ENCODE data around the gene GALNT9. TPM values are rescaled to one million over a fixed set of nuclear protein-coding genes. Genes with fewer than 3 reads are reported as not detected.

GALNT9 gene
- total RNA-seq, 6 donors from 2014 or later, result 0.26 TPM; not detected in 5

DNA sequence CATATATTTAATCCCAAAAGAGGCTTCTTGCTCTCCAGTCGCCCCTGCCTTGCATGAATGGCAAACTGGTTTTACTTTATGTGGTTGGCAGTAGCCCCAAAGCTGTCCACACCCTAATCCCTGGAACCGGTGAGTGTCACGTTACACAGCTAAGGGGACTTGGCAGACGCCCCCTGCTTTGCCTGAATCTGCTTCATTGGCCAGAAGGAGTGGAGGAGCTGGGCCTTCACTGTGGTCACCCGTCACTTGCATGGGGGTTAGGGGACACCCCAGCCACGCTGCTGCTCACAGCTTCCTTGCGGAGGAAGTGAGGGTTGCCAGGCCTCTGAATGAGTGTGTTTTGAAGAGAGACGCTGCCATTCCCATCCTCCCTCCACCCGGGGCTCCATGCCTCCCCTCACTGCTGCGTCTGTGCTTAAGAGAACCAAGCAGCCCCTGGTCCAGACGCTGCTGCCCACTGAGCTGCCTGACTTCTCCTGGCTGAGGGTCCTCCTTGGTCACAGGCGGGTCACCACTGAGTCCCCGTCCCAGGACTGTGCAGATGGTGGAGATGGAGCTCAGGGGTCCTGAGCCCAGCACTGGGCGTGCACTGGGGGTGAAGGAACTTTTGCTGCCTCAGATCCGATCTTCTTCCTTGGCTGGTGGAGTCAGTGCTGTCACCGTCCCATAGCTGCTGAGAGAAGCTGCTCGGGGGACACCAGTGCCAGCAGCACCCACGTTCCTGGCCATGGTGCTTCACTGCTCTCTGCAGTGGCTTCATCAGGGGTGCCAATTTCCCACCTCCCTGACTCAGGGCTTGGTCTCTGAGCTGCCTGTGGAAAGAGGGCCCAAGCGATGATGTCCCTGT is 39.8 kb downstream of the GALNT9 start:
- no peak overlapping the region for H3K27ac ChIP-seq
- H3K4me1 ChIP-seq, result peaks cover 5 to 13% (median 7%) of the 10 kb centered on the region in 4 donors
- 44 to 52% methylated on average over 15 to 17 of the region's 19 CpGs for WGBS, 2 donors
- DNase-seq, result peak in 1 of 2 donors; percentile 22
- no peak for ATAC-seq (ENCODE audit: low FRiP score in 2 of 2)
- H3K36me3 ChIP-seq, result no peaks in the 10 kb centered on the region
- no peak overlapping the region for H3K4me3 ChIP-seq
- TF ChIP-seq, protein P1, sequence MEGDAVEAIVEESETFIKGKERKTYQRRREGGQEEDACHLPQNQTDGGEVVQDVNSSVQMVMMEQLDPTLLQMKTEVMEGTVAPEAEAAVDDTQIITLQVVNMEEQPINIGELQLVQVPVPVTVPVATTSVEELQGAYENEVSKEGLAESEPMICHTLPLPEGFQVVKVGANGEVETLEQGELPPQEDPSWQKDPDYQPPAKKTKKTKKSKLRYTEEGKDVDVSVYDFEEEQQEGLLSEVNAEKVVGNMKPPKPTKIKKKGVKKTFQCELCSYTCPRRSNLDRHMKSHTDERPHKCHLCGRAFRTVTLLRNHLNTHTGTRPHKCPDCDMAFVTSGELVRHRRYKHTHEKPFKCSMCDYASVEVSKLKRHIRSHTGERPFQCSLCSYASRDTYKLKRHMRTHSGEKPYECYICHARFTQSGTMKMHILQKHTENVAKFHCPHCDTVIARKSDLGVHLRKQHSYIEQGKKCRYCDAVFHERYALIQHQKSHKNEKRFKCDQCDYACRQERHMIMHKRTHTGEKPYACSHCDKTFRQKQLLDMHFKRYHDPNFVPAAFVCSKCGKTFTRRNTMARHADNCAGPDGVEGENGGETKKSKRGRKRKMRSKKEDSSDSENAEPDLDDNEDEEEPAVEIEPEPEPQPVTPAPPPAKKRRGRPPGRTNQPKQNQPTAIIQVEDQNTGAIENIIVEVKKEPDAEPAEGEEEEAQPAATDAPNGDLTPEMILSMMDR (IDR thresholded peaks at IDR 0.05), result no peak
- no peak for TF ChIP-seq POLR2A (IDR thresholded peaks at IDR 0.05)
- TF ChIP-seq POLR2AphosphoS5 (IDR thresholded peaks at IDR 0.05), result no peak
- TF ChIP-seq EP300 (IDR thresholded peaks at IDR 0.05), result no peak
- H3K27me3 ChIP-seq, result peaks cover 0 to 3% (median 1%) of the 10 kb centered on the region in 4 donors
- no peaks in the 10 kb centered on the region for H3K9me3 ChIP-seq

DNA sequence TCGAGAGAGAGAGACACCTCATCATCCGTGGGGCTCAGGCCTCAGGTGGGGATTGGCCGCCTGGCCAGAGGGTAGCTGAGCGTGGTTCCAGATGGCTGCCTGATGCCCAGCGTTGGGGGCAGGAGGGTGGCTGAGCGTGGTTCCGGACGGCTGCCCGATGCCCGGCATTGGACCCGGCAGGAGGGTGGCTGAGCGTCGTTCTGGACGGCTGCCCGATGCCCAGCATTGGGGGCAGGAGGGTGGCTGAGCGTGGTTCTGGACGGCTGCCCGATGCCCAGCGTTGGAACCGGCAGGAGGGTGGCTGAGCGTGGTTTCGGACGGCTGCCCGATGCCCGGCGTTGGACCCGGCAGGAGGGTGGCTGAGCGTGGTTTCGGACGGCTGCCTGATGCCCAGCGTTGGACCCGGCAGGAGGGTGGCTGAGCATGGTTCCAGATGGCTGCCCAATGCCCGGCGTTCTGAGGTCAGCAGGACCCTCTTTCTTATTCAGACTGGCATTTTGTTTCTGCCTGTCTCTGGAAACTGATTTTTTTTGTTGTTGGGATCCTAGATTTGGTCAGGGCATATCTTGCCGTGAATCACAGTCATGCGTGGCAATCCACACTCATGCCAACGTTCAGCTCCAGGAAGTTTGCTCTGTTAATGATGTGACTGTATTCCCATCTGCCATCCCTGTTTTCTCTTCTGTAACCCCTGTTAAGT is 40.7 kb downstream of the GALNT9 start:
- ATAC-seq (ENCODE audit: low FRiP score in 2 of 2) (no peak), DNase-seq (peak in 1 of 2 donors; percentile 64)
- H3K36me3 ChIP-seq, result no peaks in the 10 kb centered on the region
- H3K27ac ChIP-seq, result no peak overlapping the region
- peaks cover 0 to 3% (median 1%) of the 10 kb centered on the region in 4 donors for H3K27me3 ChIP-seq
- no peak for TF ChIP-seq POLR2AphosphoS5 (IDR thresholded peaks at IDR 0.05)
- TF ChIP-seq, protein P1 (IDR thresholded peaks at IDR 0.05), result no peak
- TF ChIP-seq EP300 (IDR thresholded peaks at IDR 0.05), result no peak
- no peak for TF ChIP-seq POLR2A (IDR thresholded peaks at IDR 0.05)
- H3K9me3 ChIP-seq, result no peaks in the 10 kb centered on the region
- H3K4me1 ChIP-seq, result peaks cover 5 to 13% (median 7%) of the 10 kb centered on the region in 4 donors
- no peak overlapping the region for H3K4me3 ChIP-seq
- WGBS, 2 donors, result 86 to 90% methylated on average over 29 to 37 of the region's 37 CpGs

GRCh38 chr12:132287391-132288238 is 41.8 kb downstream of the GALNT9 start:
- 80 to 82% methylated on average over 29 to 36 of the region's 36 CpGs for WGBS, 2 donors
- ATAC-seq (ENCODE audit: low FRiP score in 2 of 2) (no peak), DNase-seq (peak in 1 of 2 donors; percentile 74)
- Histone ChIP-seq H3K27me3 (peaks cover 0 to 7% (median 2%) of the 10 kb centered on the region in 4 donors), H3K36me3 (no peaks in the 10 kb centered on the region), H3K4me1 (peaks cover 5 to 13% (median 7%) of the 10 kb centered on the region in 4 donors), H3K9me3 (no peaks in the 10 kb centered on the region), H3K4me3 (no peak overlapping the region), H3K27ac (no peak overlapping the region)
- TF ChIP-seq POLR2A (IDR thresholded peaks at IDR 0.05) (no peak), EP300 (IDR thresholded peaks at IDR 0.05) (no peak), POLR2AphosphoS5 (IDR thresholded peaks at IDR 0.05) (no peak)
- TF ChIP-seq, protein P1 (IDR thresholded peaks at IDR 0.05), result no peak

DNA sequence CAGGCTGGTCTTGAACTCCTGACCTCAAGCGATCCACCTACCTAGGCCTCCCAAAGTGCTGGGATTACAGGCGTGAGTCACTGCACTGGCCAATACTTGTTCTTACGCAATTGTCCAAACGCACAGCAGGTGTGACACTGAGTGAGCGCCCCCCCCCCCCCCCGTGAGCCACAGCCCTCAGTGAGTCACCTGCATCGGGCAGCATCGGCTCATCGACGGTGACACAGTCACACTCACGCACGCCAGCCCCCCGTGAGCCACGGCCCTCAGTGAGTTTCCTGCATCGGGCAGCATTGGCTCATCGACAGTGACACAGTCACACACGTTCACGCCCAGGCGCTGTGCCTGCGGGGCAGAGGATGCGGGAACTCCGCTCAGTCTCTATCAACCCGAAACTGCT is 42.5 kb downstream of the GALNT9 start:
- ATAC-seq (ENCODE audit: low FRiP score in 2 of 2) (no peak), DNase-seq (peak in 1 of 2 donors; percentile 62)
- no peak overlapping the region for H3K27ac ChIP-seq
- no peaks in the 10 kb centered on the region for H3K9me3 ChIP-seq
- H3K4me3 ChIP-seq, result no peak overlapping the region
- H3K27me3 ChIP-seq, result peaks cover 0 to 7% (median 2%) of the 10 kb centered on the region in 4 donors
- H3K4me1 ChIP-seq, result peaks cover 5 to 13% (median 7%) of the 10 kb centered on the region in 4 donors
- TF ChIP-seq POLR2AphosphoS5 (IDR thresholded peaks at IDR 0.05) (no peak), POLR2A (IDR thresholded peaks at IDR 0.05) (no peak), EP300 (IDR thresholded peaks at IDR 0.05) (no peak)
- TF ChIP-seq, protein P1 (IDR thresholded peaks at IDR 0.05), result no peak
- H3K36me3 ChIP-seq, result no peaks in the 10 kb centered on the region
- 82 to 91% methylated on average over 10 to 23 of the region's 23 CpGs for WGBS, 2 donors
